Stimulated activated CD4-positive, alpha-beta T cell treated with anti-CD3 and anti-CD28 coated beads, TNF-alpha, amount 100 ng/mL, for 4 hours (primary cell): Measurements from ENCODE around the gene NR3C2.

Experiments
- DNase-seq, 3 experiments: peaks; one replicate each; pipeline ENCODE4 v3.0.0-alpha.2; 2020; ENCODE audit warnings: low read depth in 3 of 3

The NR3C2 gene

DNA sequence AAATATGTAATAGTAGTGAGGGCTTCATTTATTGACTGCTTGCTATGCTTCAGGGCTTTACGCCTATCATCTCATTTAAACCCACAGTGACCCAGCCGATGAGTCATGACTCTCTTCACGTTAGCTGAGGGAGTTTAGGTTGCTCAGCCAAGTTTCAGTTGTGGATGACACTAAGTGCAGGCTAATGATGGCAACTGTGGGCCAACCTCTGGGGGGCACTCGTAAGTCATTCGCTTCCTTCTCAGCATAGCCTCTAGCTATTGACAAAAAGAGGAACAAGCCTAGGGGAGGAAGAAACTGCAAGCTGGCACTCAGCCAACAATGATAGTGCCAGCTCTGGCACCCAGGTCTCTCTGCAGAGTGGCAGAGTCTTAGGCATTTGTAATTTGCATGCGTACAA is 385.3 kb downstream of the NR3C2 start:
- peak in 2 of 3 experiments; percentile 23 to 36 for DNase-seq

DNA sequence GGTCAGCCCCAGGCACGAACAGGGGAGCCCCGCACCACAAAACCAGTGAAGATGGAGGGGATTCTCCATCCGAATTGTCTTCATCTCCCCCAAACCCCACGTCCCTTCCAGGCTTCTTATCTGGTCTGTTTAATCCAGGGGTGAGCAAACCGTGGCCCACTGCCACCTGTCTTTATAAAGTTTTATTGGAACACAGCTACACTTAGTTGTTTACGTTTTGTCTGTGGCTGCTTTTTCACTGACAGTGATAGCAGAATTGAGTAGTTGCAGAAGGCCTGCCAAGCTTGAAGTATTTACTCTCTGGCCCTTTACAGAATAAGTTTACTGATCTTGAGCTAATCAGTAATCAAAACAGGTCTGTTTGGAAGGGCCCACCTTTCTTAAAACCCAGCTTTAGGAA is 386.4 kb downstream of the NR3C2 start:
- no peak for DNase-seq

DNA sequence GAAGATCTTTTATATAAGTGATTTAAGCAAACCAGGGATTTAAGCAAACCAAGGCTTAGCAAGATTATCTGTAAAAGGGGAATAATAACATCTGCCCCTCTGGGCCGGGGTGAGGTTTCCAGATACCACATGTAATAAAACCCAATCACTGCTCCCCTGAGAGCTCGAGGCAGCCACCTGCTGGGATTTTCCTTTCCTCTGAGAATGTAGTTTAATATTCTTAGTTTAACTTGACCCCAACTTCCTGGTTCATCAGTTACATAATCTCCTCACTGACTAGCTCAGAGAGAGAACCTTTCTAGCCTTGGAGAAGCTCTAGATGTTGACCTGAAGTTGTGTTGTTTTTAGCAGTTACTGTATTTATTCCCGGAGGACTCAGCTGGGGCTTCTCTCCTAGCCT is 387.9 kb downstream of the NR3C2 start:
- DNase-seq = no peak

DNA sequence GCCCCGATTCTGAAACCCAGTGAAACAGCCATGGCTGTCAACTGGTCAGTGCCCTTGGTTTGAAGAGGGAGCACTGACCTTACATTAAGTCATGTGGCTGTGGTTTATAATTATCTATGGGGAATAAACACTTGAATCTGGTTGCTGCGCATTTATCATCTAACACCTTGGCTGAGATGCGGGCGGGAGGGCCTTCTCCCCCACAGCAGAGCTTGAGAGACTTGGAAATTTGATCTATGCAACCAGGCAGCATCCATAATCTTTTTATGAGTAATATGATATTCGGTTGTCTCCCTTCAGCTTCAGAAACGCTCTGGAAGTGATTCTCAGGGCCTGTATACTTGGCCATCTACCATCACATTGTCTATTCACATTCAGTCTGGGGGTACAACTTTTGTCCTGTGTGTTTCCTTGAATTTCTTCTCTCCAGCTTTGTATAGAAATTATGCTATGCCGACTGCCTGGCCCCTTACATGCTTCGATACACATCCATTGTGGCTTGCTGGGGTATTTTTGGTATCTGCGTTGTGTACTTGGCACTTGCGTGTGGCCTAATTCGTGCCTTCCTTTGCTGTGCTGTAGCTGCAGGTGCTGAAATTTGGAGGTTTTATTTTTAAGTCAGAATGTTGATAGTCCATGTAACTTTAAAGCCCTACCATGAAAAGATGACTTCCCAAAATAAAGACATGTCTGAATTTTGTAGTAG is 388.8 kb downstream of the NR3C2 start:
- no peak for DNase-seq

DNA sequence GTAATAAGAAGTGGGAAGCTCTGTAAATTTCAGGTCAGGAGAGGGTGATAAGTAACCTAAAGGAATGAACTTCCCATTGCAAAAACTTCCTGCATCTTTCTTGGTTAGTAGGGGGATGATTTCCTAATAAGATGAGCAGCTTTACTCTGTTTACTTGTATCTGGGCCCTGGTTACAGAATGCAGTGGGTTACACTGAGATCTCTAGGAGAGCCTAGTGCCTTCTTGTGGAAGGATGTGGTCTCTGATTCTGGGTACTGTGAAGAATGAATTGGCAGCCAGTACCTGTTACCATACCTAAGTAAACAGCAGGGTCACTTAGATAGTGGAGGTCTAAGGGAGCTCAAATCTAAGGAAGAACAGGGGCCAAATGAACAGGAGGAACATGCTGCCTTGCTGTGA is 389.8 kb downstream of the NR3C2 start:
- no peak for DNase-seq

DNA sequence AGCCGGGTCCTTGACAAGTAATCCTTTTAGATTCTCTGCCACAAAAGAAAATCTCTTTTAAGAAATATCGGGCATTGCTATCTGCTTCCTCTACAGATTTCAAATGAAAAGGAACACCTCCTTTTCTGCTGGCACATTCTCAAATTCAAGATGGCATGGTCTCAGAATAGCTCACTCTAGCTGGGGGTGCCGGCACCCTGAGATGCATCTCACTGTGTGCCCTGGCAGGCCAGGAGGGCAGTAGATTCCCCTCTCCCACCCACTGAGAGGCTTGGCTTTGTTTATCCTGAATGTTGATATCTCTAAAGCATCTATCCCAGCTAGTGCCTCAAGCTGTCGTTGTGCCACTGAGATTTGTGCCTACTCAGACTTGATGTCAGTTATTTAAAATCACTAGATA is 390.8 kb downstream of the NR3C2 start:
- DNase-seq = no peak

DNA sequence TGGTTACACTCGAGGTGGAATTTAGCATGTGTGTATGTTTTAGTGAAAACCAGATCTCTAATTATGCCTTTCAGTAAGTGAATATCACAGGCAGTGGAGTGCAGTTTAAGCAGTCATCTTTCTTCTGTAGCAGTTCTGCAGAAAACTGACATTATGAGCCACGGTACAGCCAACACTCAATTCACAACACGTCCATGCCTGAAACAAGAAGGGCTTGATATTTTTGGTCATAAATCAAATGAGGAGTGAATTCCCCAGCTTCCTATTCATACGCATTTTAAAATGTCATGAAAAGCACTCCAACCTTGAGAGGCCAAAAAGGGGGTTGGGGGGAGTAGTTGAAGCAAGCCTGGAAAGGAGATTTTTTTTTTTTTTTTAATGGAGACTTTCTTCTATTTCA is 393.6 kb downstream of the NR3C2 start:
- DNase-seq = no peak

DNA sequence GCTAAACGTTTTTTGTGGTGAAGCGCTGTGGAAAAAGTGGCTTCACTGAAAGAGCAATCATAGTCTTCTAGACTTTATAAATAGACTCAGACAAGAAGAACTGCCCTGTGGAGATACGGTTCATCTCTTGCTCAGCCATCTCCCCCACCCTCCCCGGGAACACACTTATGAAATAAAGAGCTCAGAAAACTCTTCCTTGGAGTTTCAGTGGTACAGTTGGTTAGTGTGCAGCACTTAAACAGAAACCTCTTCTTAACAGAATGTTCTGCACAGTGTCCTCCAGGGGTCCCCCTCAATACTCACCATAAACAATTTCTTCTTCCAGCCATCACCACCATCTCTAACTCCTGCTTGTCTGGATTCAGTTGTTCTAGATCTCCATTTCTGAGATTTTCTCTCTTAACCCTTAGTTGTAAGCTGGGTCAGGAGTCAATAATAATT is 397.3 kb downstream of the NR3C2 start:
- DNase-seq = no peak

DNA sequence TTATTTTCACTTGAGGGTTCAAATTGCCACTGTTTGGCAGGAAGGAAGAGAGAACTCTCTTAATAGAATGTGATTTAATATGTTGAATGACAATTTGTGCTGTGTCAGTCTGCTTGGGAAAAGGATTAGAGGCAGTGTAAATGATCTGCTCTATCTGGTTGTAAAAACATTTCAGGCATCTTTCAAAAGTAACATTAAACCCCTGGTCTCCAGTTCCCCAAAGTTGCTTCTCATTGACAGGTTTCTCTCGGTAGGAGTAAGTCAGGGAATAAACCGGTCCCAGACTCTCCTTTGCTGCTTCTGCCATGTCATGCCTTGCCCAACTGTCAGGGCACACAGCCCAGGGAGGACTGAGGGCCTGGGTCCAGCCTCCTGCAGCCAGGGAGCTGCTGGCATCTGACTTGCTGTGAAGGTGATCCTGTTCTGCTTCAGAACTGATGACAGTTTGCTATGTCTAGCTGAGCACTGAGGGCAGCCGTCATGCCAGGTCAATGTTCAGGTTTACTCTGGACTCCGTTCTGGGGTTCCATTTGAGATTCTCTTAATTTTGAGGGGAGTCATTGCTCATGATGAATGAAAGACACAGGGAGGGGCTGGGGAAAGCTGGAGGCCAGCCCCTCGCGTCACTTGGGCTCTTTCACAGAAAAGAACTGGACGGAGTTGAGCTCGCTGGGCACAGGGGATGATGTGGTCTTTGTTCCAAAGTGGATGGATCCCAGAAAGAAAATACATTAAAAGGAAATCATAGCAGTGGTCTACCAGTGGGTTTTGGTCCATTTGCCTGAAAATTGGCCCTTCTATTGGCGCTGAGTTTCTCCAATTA is 397.9 kb downstream of the NR3C2 start:
- no peak for DNase-seq

DNA sequence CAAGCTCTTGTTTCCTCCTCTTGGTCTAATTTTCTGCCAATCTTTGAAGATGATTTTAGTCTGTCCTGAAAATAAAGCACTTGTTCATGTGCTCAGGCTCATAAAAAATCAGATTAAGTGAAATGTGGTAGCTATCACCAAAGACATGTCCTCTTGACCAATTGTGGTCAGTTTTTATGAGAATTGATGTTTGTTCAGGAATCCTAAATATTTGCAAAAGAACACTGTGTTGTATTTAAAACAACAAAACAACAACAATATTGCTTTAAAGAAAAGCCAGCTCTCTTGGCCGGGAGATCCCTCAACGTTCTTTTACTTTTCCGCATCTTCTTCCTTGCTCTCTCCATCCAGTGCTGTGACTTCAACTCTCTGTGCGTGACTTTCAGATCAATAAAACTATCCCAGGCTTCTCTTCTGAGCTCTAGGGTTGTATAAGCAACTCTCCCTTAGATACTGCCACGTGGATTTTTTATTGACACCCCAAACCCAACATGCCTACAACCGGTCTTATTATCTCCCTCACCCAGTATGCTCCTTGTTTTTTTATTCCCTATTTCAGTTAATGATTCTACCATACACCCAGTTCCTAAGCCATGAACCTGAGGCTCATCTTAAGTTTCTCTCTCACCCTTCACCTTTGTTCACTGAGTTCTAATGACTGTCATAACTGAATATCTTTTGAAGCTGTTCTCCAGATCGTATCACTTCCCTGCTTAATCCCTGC is 400.4 kb downstream of the NR3C2 start:
- DNase-seq = no peak

DNA sequence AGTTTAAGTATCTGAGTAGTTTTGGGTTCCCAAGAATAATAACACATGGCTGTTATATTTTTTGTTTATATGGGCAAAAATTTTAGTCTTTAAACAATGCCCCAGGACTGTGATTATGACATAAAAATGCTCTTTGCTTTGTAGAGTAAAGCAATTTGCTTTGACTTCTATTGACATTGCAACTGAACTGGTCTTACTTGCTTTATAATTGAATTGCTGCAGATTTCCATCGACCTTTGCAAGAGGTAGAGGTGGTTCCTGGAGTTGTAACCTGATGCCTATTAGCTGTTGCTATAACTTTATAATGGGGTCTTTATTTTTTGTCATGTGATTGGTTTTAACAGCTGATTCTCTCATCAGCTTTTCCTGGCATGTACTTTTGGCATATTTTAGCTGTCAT is 407.4 kb downstream of the NR3C2 start:
- no peak for DNase-seq

DNA sequence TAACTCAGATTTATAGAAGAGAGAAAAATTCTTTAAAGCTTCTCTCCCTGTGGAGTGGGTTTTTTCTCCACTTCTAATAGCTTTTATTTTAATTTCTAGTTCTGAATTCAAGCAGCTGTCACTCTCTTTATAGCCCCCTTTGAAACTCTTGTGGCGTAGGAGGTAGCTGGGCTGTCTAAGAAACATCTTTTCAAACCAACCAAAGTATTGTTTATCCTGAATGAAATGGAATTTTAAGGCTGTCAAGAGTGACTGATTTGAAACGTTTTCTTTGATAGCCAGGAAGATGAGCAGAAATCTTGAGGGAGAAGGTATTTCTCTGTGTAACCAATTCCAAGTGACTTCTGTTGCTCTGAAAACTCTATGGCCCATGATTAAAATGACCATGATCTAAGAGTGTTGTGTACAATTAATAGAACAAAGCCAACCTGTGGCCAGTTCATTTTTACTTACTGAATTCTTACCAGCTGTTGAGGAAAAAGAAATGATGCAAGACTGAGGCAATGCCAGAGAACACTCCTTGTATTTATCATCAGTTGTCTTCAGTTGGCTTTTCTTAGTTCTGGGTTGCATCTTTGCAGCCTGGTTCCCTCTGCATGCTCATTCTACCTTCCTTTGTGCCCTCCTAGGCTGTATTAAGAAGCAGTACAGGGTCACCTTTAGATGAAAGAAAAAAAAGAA is 411.9 kb downstream of the NR3C2 start:
- no peak for DNase-seq

DNA sequence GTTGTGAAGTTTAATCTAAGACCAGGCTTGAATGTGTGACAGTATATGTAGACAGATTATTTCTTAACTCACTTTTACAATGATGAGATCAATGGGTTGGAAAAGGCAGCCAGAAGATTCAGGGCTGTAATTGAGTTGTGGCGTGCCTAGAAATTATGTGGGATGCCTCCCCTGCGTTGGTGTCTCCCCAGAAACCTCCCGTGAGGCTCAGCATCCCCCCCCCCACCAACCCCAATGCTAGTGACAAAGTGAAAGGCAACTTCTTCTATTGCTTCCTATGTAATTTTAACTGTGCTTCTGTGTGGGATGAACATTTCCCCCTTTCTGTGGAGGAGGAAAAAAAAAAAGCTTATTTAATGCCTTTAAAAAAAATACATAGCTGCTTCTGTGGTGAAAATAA is 412.4 kb downstream of the NR3C2 start:
- no peak for DNase-seq
